K562 (cell line): Measurements from ENCODE around the gene TMEM39B. TPM values are rescaled to one million over a fixed set of nuclear protein-coding genes. Genes with fewer than 3 reads are reported as not detected.
A peak's percentile ranks its signal among the peaks of the same experiment; 100 is the strongest.

Experiments
- ARID1B ChIP-seq: fragments of 450-650 bp; IDR thresholded peaks from 2 replicates; pipeline ENCODE4 v1.6.1; 2016; ENCODE audit warnings: antibody characterized with exemption, mild to moderate bottlenecking, inconsistent platforms
- ATF1 ChIP-seq, 2 experiments: fragments of 450-650 bp in 1 of 2; IDR thresholded peaks; 2 replicates each; pipeline ENCODE4 v1.6.1; 2016; ENCODE audit warnings: missing compliant biosample characterization in 1 of 2, missing genetic modification characterization in 1 of 2
- CBFA2T2 ChIP-seq: fragments of 450-650 bp; conservative IDR thresholded peaks from 2 replicates; pipeline ENCODE4 v1.6.1; 2017; ENCODE audit warnings: mild to moderate bottlenecking
- DMBX1 ChIP-seq: fragments of 250-450 bp; sonication (Bioruptor Pico); IDR thresholded peaks from 2 replicates; pipeline ENCODE4 v1.8.0; 2022; ENCODE audit warnings: inconsistent platforms, mild to moderate bottlenecking, moderate library complexity, borderline replicate concordance
- EHMT2 ChIP-seq: fragments of 450-650 bp; IDR thresholded peaks from 2 replicates; pipeline ENCODE4 v1.6.1; 2018; ENCODE audit warnings: antibody characterized with exemption
- HNRNPL ChIP-seq: fragments of 200-400 bp; formaldehyde crosslinking; IDR thresholded peaks from 2 replicates; pipeline ENCODE4 v1.6.1; 2017; ENCODE audit warnings: low read depth, mild to moderate bottlenecking, low read length
- MAFG ChIP-seq: fragments of 450-650 bp; conservative IDR thresholded peaks from 2 replicates; pipeline ENCODE4 v1.6.1; 2016; ENCODE audit warnings: missing genetic modification characterization, missing compliant biosample characterization
- MTA3 ChIP-seq: fragments of 450-650 bp; formaldehyde crosslinking; IDR thresholded peaks from 2 replicates; pipeline ENCODE4 v1.6.1; 2017; ENCODE audit warnings: mild to moderate bottlenecking, borderline replicate concordance
- NCOA2 ChIP-seq, 2 experiments: fragments of 450-650 bp; IDR thresholded peaks; 2 replicates each; pipeline ENCODE4 v1.6.1; 2018; ENCODE audit warnings: mild to moderate bottlenecking in 2 of 2, moderate library complexity in 1 of 2; ENCODE audit not compliant: partially characterized antibody in 2 of 2
- NR4A1 ChIP-seq, 2 experiments: fragments of 250-450 bp in 1 of 2; fragments of 450-650 bp in 1 of 2; sonication (Bioruptor Pico) in 1 of 2; IDR thresholded peaks; 2 replicates each; pipeline versions ENCODE4 v1.4.0 to v1.6.1; 2016 to 2020; ENCODE audit warnings: mild to moderate bottlenecking in 2 of 2, missing compliant biosample characterization in 1 of 2, missing genetic modification characterization in 1 of 2, moderate library complexity in 1 of 2
- RBM39 ChIP-seq: fragments of 200-400 bp; formaldehyde crosslinking; optimal IDR thresholded peaks from 2 replicates; pipeline ENCODE3; 2018; ENCODE audit warnings: low read depth, low read length
- SMAD2 ChIP-seq: fragments of 150-350 bp; IDR thresholded peaks from 2 replicates; pipeline ENCODE4 v1.6.1; 2014; ENCODE audit warnings: low read depth, mild to moderate bottlenecking, low read length
- SMAD3 ChIP-seq: fragments of 450-650 bp; formaldehyde crosslinking; conservative IDR thresholded peaks from 2 replicates; pipeline ENCODE4 v1.4.0; 2020; ENCODE audit warnings: mild to moderate bottlenecking
- XRCC4 ChIP-seq: IDR thresholded peaks from one replicate; pipeline ENCODE4 v1.6.1; 2011; ENCODE audit not compliant: insufficient read depth, insufficient read length; ENCODE audit errors: extremely low read depth
- ZNF316 ChIP-seq: fragments of 450-650 bp; IDR thresholded peaks from 2 replicates; pipeline ENCODE4 v1.6.1; 2016
- ZNF436 ChIP-seq: fragments of 250-450, 450-650 bp; sonication (Bioruptor Pico); formaldehyde crosslinking; IDR thresholded peaks from 2 replicates; pipeline ENCODE4 v1.7.0; 2020; ENCODE audit warnings: mild to moderate bottlenecking
- polyA plus RNA-seq, 8 experiments: library from polyadenylated mRNA; depleted of rRNA in 4 of 8; stranded (reverse) in 5 of 8; unstranded in 3 of 8; fragments of >200 nt; fragmentation: Nextera tagmentation in 2 of 8; fragmentation: Illumina TruSeq in 1 of 8; extraction: Ambion mirVana in 2 of 8; extraction: Trizol in 1 of 8; gene quantifications; 2 replicates each; pipeline versions ENCODE4 v1.2.1 to v1.2.3, GENCODE V29; 2011 to 2014; ENCODE audit warnings: inconsistent platforms in 1 of 8, missing spikeins in 1 of 8
- total RNA-seq, 7 experiments: library from RNA; depleted of rRNA in 6 of 7; stranded (reverse); fragments of >200 nt in 6 of 7; fragmentation: Illumina TruSeq in 2 of 7; extraction: Trizol in 2 of 7; gene quantifications; 2 replicates each; pipeline versions ENCODE4 v1.2.1 to v1.2.3, GENCODE V29; 2011 to 2021; ENCODE audit warnings: low replicate concordance in 1 of 7
- TF ChIP-seq, protein P1 (sequence below): sonication (generic); formaldehyde crosslinking; IDR thresholded peaks from 2 replicates; pipeline ENCODE4 v1.8.0; 2022; ENCODE audit warnings: mild to moderate bottlenecking, low read depth, missing genetic modification reagents
- TF ChIP-seq, protein P2 (sequence below): fragments of 200-800 bp; sonication (Bioruptor generic); IDR thresholded peaks from 2 replicates; pipeline ENCODE4 v1.6.1; 2017; ENCODE audit warnings: missing genetic modification characterization, missing compliant biosample characterization
- TF ChIP-seq, protein P3 (sequence below): sonication (generic); formaldehyde crosslinking; IDR thresholded peaks from 2 replicates; pipeline ENCODE4 v1.8.1; 2022; ENCODE audit warnings: missing genetic modification reagents
- TF ChIP-seq, protein P4 (sequence below): fragments of 250-450 bp; sonication (Bioruptor Pico); IDR thresholded peaks from 2 replicates; pipeline ENCODE4 v1.8.0; 2022; ENCODE audit warnings: inconsistent platforms, mild to moderate bottlenecking, moderate library complexity, borderline replicate concordance
- TF ChIP-seq, protein P5 (sequence below), 2 experiments: IDR thresholded peaks; 2 replicates each; pipeline ENCODE4 v1.6.1; 2012; ENCODE audit warnings: improper control_type of control experiment in 2 of 2, low read depth in 2 of 2, low read length in 2 of 2, borderline replicate concordance in 1 of 2

Gene TMEM39B
- total and polyA plus RNA-seq, 9 of the 15 experiments (the other 6 are each of a cell fraction or from before 2014, with no cell fraction given) = 0.92 to 28.5 (median 9.7) TPM

DNA sequence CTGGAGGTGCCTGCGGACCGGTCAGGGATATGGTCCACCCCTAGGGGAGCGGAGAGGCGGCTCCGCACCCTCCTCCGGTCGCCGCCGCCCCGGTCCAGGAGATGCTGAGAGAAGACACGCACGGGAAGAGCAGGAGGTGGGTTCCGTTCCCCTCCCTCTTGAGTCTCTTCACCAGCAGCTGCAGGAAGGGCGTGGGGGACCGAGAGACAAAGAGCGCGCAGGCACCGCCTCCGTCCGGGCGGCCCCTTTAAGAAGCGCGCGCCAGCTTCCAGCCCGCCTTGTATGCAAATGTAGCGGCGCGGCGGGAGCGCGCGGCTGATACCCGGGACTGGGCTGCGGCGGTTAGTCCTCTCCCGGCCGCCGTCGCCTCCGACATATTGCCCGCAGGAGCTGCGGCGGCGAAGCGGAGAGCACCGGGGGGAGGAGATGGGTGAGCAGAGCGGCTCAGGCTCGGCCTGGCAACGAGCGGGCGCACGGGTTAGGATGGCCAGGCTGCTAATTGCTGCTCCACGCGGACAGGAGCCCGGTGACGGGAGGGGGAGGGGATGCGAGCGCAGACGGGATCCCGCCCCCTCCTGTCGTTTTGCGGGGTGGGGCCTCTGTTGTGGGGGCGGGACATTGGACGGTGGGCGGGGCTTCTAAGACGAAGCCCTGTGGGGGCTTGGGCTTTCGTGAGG, at the start of gene TMEM39B (continued):
- no peak for TF ChIP-seq NR4A1 (CRISPR knock-in tag; IDR thresholded peaks at IDR 0.05)
- no peak for TF ChIP-seq NR4A1 (tag; IDR thresholded peaks at IDR 0.05)
- TF ChIP-seq, protein P1, sequence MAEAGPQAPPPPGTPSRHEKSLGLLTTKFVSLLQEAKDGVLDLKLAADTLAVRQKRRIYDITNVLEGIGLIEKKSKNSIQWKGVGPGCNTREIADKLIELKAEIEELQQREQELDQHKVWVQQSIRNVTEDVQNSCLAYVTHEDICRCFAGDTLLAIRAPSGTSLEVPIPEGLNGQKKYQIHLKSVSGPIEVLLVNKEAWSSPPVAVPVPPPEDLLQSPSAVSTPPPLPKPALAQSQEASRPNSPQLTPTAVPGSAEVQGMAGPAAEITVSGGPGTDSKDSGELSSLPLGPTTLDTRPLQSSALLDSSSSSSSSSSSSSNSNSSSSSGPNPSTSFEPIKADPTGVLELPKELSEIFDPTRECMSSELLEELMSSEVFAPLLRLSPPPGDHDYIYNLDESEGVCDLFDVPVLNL (CRISPR knock-in tag) = no peak
- TF ChIP-seq ATF1 (CRISPR knock-in tag; IDR thresholded peaks at IDR 0.05) = no peak
- TF ChIP-seq ATF1 (tag; IDR thresholded peaks at IDR 0.05) = peak; percentile 86
- no peak for TF ChIP-seq RBM39
- TF ChIP-seq ZNF436 (CRISPR knock-in tag) = no peak
- TF ChIP-seq SMAD3 (CRISPR knock-in tag) = no peak
- no peak for TF ChIP-seq EHMT2
- peak; percentile 99 for TF ChIP-seq MTA3
- TF ChIP-seq, protein P2, sequence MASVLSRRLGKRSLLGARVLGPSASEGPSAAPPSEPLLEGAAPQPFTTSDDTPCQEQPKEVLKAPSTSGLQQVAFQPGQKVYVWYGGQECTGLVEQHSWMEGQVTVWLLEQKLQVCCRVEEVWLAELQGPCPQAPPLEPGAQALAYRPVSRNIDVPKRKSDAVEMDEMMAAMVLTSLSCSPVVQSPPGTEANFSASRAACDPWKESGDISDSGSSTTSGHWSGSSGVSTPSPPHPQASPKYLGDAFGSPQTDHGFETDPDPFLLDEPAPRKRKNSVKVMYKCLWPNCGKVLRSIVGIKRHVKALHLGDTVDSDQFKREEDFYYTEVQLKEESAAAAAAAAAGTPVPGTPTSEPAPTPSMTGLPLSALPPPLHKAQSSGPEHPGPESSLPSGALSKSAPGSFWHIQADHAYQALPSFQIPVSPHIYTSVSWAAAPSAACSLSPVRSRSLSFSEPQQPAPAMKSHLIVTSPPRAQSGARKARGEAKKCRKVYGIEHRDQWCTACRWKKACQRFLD (CRISPR knock-in tag) = no peak
- TF ChIP-seq XRCC4 = no peak
- TF ChIP-seq, protein P3, sequence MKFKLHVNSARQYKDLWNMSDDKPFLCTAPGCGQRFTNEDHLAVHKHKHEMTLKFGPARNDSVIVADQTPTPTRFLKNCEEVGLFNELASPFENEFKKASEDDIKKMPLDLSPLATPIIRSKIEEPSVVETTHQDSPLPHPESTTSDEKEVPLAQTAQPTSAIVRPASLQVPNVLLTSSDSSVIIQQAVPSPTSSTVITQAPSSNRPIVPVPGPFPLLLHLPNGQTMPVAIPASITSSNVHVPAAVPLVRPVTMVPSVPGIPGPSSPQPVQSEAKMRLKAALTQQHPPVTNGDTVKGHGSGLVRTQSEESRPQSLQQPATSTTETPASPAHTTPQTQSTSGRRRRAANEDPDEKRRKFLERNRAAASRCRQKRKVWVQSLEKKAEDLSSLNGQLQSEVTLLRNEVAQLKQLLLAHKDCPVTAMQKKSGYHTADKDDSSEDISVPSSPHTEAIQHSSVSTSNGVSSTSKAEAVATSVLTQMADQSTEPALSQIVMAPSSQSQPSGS (CRISPR knock-in tag) = no peak
- peak; percentile 52 for TF ChIP-seq ZNF316
- no peak for TF ChIP-seq SMAD2
- no peak for TF ChIP-seq DMBX1 (CRISPR knock-in tag)
- TF ChIP-seq CBFA2T2 = no peak
- no peak for TF ChIP-seq MAFG
- TF ChIP-seq NCOA2 (IDR thresholded peaks at IDR 0.05; ENCODE audit: partially characterized antibody in 2 of 2) = no peak
- no peak for TF ChIP-seq ARID1B
- TF ChIP-seq, protein P4, sequence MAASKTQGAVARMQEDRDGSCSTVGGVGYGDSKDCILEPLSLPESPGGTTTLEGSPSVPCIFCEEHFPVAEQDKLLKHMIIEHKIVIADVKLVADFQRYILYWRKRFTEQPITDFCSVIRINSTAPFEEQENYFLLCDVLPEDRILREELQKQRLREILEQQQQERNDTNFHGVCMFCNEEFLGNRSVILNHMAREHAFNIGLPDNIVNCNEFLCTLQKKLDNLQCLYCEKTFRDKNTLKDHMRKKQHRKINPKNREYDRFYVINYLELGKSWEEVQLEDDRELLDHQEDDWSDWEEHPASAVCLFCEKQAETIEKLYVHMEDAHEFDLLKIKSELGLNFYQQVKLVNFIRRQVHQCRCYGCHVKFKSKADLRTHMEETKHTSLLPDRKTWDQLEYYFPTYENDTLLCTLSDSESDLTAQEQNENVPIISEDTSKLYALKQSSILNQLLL (CRISPR knock-in tag) = no peak
- TF ChIP-seq, protein P5, sequence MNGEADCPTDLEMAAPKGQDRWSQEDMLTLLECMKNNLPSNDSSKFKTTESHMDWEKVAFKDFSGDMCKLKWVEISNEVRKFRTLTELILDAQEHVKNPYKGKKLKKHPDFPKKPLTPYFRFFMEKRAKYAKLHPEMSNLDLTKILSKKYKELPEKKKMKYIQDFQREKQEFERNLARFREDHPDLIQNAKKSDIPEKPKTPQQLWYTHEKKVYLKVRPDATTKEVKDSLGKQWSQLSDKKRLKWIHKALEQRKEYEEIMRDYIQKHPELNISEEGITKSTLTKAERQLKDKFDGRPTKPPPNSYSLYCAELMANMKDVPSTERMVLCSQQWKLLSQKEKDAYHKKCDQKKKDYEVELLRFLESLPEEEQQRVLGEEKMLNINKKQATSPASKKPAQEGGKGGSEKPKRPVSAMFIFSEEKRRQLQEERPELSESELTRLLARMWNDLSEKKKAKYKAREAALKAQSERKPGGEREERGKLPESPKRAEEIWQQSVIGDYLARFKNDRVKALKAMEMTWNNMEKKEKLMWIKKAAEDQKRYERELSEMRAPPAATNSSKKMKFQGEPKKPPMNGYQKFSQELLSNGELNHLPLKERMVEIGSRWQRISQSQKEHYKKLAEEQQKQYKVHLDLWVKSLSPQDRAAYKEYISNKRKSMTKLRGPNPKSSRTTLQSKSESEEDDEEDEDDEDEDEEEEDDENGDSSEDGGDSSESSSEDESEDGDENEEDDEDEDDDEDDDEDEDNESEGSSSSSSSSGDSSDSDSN (IDR thresholded peaks at IDR 0.05; ENCODE audit: borderline replicate concordance in 1 of 2, low read depth in 2 of 2, low read length in 2 of 2) = peak; percentile 77 to 89; a peak in 2 of 4 replicates
- TF ChIP-seq HNRNPL = no peak
